Testis (tissue), 2 donors: ENCODE measurements around the gene OGG1.

Experiments used
- POLR2A ChIP-seq: fragments of 450-650 bp; IDR thresholded peaks from one replicate; pipeline ENCODE4 v1.6.1; 2017; ENCODE audit warnings: antibody characterized with exemption, mild to moderate bottlenecking, moderate library complexity
- TF ChIP-seq, protein P1 (sequence below), 3 experiments: fragments of 450-650 bp in 2 of 3; fragments of 200-600 bp in 1 of 3; sonication (generic) in 1 of 3; IDR thresholded peaks; one replicate each; pipeline ENCODE4 v1.5.1; 2016 to 2019; ENCODE audit warnings: antibody characterized with exemption in 3 of 3, mild to moderate bottlenecking in 2 of 3, moderate library complexity in 1 of 3

DNA sequence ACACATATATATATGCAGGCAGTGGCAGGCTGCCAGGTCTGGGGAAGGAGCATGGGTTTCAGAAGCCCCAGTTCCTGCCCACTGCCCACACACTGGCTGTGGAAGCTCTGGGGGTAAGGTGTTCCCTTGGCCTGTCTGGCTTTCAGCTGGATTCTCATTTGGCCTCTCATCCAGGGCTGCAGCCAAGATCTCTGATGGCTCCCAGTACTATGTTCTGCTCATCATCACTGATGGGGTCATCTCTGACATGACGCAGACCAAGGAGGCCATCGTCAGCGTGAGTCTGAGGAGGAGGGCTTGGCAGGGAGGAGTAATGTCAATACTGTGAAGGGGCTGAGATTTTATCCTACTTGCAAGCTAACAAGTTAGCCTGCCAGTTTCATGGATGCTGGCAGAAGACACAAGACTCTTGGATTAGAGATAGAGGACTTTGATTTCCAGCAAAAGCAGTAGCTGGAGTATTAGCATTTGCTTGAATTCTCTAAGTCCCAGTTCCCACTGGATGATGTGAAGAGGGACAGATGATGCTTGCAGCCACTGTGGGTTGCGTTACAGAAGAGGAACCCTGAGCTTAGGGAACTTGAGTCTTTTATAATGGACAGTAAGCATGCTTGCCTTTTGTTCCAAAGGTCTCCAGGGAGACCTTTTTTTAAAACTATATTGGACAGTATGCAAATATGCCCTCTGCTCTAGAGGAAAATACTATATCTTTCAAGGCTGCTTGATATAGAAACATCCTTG, 23.8 kb upstream of the OGG1 start:
- TF ChIP-seq, protein P1, sequence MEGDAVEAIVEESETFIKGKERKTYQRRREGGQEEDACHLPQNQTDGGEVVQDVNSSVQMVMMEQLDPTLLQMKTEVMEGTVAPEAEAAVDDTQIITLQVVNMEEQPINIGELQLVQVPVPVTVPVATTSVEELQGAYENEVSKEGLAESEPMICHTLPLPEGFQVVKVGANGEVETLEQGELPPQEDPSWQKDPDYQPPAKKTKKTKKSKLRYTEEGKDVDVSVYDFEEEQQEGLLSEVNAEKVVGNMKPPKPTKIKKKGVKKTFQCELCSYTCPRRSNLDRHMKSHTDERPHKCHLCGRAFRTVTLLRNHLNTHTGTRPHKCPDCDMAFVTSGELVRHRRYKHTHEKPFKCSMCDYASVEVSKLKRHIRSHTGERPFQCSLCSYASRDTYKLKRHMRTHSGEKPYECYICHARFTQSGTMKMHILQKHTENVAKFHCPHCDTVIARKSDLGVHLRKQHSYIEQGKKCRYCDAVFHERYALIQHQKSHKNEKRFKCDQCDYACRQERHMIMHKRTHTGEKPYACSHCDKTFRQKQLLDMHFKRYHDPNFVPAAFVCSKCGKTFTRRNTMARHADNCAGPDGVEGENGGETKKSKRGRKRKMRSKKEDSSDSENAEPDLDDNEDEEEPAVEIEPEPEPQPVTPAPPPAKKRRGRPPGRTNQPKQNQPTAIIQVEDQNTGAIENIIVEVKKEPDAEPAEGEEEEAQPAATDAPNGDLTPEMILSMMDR (IDR thresholded peaks at IDR 0.05), result no peak
- TF ChIP-seq POLR2A, result no peak
